SU-DHL-6 (cell line): ENCODE data around the gene ZNF71.

ENCODE experiments used
- H2AFZ ChIP-seq: fragments of 200-600 bp; sonication (generic); 2 replicates; pipeline ENCODE4 v1.6.1; 2014; ENCODE audit warnings: low read depth, mild to moderate bottlenecking, moderate library complexity, mixed read lengths, antibody characterized with exemption, low read length; ENCODE audit not compliant: severe bottlenecking
- H3F3A ChIP-seq: fragments of 200-600 bp; shearing (Covaris generic); 2 replicates; pipeline ENCODE4 v1.6.0; 2016; ENCODE audit warnings: antibody characterized with exemption, mild to moderate bottlenecking; ENCODE audit not compliant: insufficient read depth
- H3K27ac ChIP-seq: fragments of 200-600 bp; sonication (generic); 2 replicates; pipeline ENCODE4 v1.5.1; 2016; ENCODE audit warnings: low read depth, mild to moderate bottlenecking, low read length, moderate library complexity, mixed read lengths
- H3K27me3 ChIP-seq: fragments of 200-600 bp; sonication (generic), shearing (Covaris generic); 2 replicates; pipeline ENCODE4 v1.6.0; 2014; ENCODE audit warnings: mild to moderate bottlenecking, low read length
- H3K36me3 ChIP-seq: fragments of 200-600 bp; sonication (generic); 2 replicates; pipeline ENCODE4 v1.6.1; 2014; ENCODE audit warnings: mild to moderate bottlenecking, low read length, mixed read lengths
- H3K4me2 ChIP-seq: fragments of 300-600, 200-600 bp; shearing (Covaris generic), sonication (generic); 2 replicates; pipeline ENCODE4 v1.6.0; 2014; ENCODE audit warnings: low read length, low read depth, mild to moderate bottlenecking; ENCODE audit not compliant: poor library complexity, severe bottlenecking
- H3K4me3 ChIP-seq: fragments of 200-600 bp; sonication (generic); 2 replicates; pipeline ENCODE4 v1.5.1; 2014; ENCODE audit warnings: antibody characterized with exemption, low read length, mild to moderate bottlenecking, mixed read lengths; ENCODE audit not compliant: insufficient read depth, poor library complexity, severe bottlenecking
- H3K79me2 ChIP-seq: fragments of 200-600 bp; sonication (generic); 2 replicates; pipeline ENCODE4 v1.6.1; 2014; ENCODE audit warnings: mild to moderate bottlenecking, low read length, moderate library complexity; ENCODE audit not compliant: insufficient read depth
- H3K9ac ChIP-seq: fragments of 200-600 bp; sonication (generic); 2 replicates; pipeline ENCODE4 v1.7.0; 2014; ENCODE audit warnings: mild to moderate bottlenecking, low read length
- H3K9me2 ChIP-seq: fragments of 200-600 bp; sonication (generic); replicated peaks from 2 replicates; pipeline ENCODE4 v1.6.1; 2014; ENCODE audit warnings: low read length; ENCODE audit not compliant: insufficient read depth
- H3K9me3 ChIP-seq: fragments of 200-600 bp; sonication (generic); 2 replicates; pipeline ENCODE4 v1.6.1; 2014; ENCODE audit warnings: low read length, mixed read lengths; ENCODE audit not compliant: insufficient read depth
- H4K20me1 ChIP-seq: fragments of 200-600 bp; sonication (generic); 2 replicates; pipeline ENCODE4 v1.6.1; 2014; ENCODE audit warnings: low read depth, mild to moderate bottlenecking, antibody characterized with exemption, low read length, moderate library complexity, mixed read lengths
- CTCF ChIP-seq: fragments of 200-600 bp; sonication (generic); IDR thresholded peaks from one replicate; pipeline ENCODE4 v1.5.1; 2017; ENCODE audit warnings: antibody characterized with exemption, mild to moderate bottlenecking, low read length, moderate library complexity; ENCODE audit not compliant: insufficient read depth, poor library complexity, severe bottlenecking
- EZH2phosphoT487 ChIP-seq: fragments of 200-600 bp; sonication (generic), shearing (Covaris generic); conservative IDR thresholded peaks from 2 replicates; pipeline ENCODE4 v1.6.1; 2018; ENCODE audit warnings: mild to moderate bottlenecking, antibody characterized with exemption, low read length, moderate library complexity, mixed read lengths

The ZNF71 gene

GRCh38 chr19:56654151-56654550 lies 59.0 kb downstream of the ZNF71 start:
- H3K4me2 ChIP-seq, result no peak overlapping the region
- H3K27ac ChIP-seq, result no peak overlapping the region
- no peaks in the 10 kb centered on the region for H3K9me2 ChIP-seq
- H2AFZ ChIP-seq, result no peak overlapping the region
- no peak overlapping the region for H3K4me3 ChIP-seq
- no peak overlapping the region for H3K9ac ChIP-seq
- no peaks in the 10 kb centered on the region for H4K20me1 ChIP-seq
- no peaks in the 10 kb centered on the region for H3F3A ChIP-seq
- TF ChIP-seq CTCF (no peak), EZH2phosphoT487 (no peak)
- H3K27me3 ChIP-seq, result no peaks in the 10 kb centered on the region
- H3K79me2 ChIP-seq, result no peaks in the 10 kb centered on the region
- no peaks in the 10 kb centered on the region for H3K9me3 ChIP-seq
- no peaks in the 10 kb centered on the region for H3K36me3 ChIP-seq

- Histone ChIP-seq H3K27me3 (no peaks in the 10 kb centered on the region), H3K27ac (no peak overlapping the region), H4K20me1 (no peaks in the 10 kb centered on the region), H3K9me2 (no peaks in the 10 kb centered on the region), H3K9ac (no peak overlapping the region), H3K4me2 (no peak overlapping the region), H3F3A (no peaks in the 10 kb centered on the region), H2AFZ (no peak overlapping the region), H3K79me2 (no peaks in the 10 kb centered on the region), H3K4me3 (no peak overlapping the region), H3K9me3 (no peaks in the 10 kb centered on the region), H3K36me3 (no peaks in the 10 kb centered on the region)
- TF ChIP-seq EZH2phosphoT487, result no peak
- no peak for TF ChIP-seq CTCF
Measured at GRCh38 chr19:56660381-56661107, 65.4 kb downstream of the ZNF71 start.

GRCh38 chr19:56661248-56661647 lies 66.1 kb downstream of the ZNF71 start:
- no peak for TF ChIP-seq CTCF
- Histone ChIP-seq H3K9me3 (no peaks in the 10 kb centered on the region), H3K36me3 (no peaks in the 10 kb centered on the region), H3K4me2 (no peak overlapping the region), H3K4me3 (no peak overlapping the region), H4K20me1 (no peaks in the 10 kb centered on the region), H3K27me3 (no peaks in the 10 kb centered on the region), H3K79me2 (no peaks in the 10 kb centered on the region), H3F3A (no peaks in the 10 kb centered on the region), H3K27ac (no peak overlapping the region), H3K9me2 (no peaks in the 10 kb centered on the region), H3K9ac (no peak overlapping the region), H2AFZ (no peak overlapping the region)
